H9 (cell line): ENCODE results near the gene MACC1. TPM values are rescaled to one million over a fixed set of nuclear protein-coding genes. Genes with fewer than 3 reads are reported as not detected.

Experiments
- DNase-seq: peaks from one replicate; pipeline ENCODE4 v3.0.0-alpha.2; 2017
- H2AFZ ChIP-seq: one replicate; pipeline ENCODE4 v1.6.1; 2013; ENCODE audit warnings: mild to moderate bottlenecking, low read length, control low read depth, moderate library complexity
- H2AK5ac ChIP-seq: 2 replicates; pipeline ENCODE4 v1.6.1; 2013; ENCODE audit warnings: low read length, control low read depth, mixed read lengths; ENCODE audit not compliant: insufficient read length
- H2BK120ac ChIP-seq: one replicate; pipeline ENCODE4 v1.6.1; 2013; ENCODE audit warnings: low read depth, mild to moderate bottlenecking, low read length, control low read depth, inconsistent platforms; ENCODE audit not compliant: poor library complexity, severe bottlenecking
- H2BK12ac ChIP-seq: 2 replicates; pipeline ENCODE4 v1.6.1; 2013; ENCODE audit warnings: low read length, control low read depth, mixed read lengths, low read depth; ENCODE audit not compliant: insufficient read length
- H2BK15ac ChIP-seq: 2 replicates; pipeline ENCODE4 v1.6.1; 2013; ENCODE audit warnings: low read depth, low read length, control low read depth
- H2BK20ac ChIP-seq: one replicate; pipeline ENCODE4 v1.6.1; 2013; ENCODE audit warnings: low read depth, mild to moderate bottlenecking, low read length, control low read depth, inconsistent platforms; ENCODE audit not compliant: poor library complexity, severe bottlenecking
- H2BK5ac ChIP-seq: 2 replicates; pipeline ENCODE4 v1.6.1; 2013; ENCODE audit warnings: low read length, control low read depth, mixed read lengths; ENCODE audit not compliant: insufficient read length
- H3K14ac ChIP-seq: 2 replicates; pipeline ENCODE4 v1.6.1; 2013; ENCODE audit warnings: low read length, control low read depth; ENCODE audit not compliant: insufficient read depth
- H3K18ac ChIP-seq: 2 replicates; pipeline ENCODE4 v1.6.1; 2013; ENCODE audit warnings: low read depth, mild to moderate bottlenecking, mixed read lengths, low read length, control low read depth; ENCODE audit not compliant: insufficient read length
- H3K23ac ChIP-seq: 2 replicates; pipeline ENCODE4 v1.6.1; 2013; ENCODE audit warnings: low read length, control low read depth, mixed read lengths, low read depth; ENCODE audit not compliant: insufficient read length
- H3K23me2 ChIP-seq: 2 replicates; pipeline ENCODE4 v1.6.1; 2013; ENCODE audit warnings: low read depth, mild to moderate bottlenecking, mixed read lengths, low read length, control low read depth; ENCODE audit not compliant: insufficient read length, poor library complexity, severe bottlenecking
- H3K27ac ChIP-seq: 2 replicates; pipeline ENCODE4 v1.5.1; 2013; ENCODE audit warnings: low read length, control low read depth, mixed read lengths, low read depth; ENCODE audit not compliant: insufficient read length
- H3K27me3 ChIP-seq: 2 replicates; pipeline ENCODE4 v1.6.1; 2013; ENCODE audit warnings: low read length, control low read depth, inconsistent platforms; ENCODE audit not compliant: insufficient read depth
- H3K4ac ChIP-seq: 2 replicates; pipeline ENCODE4 v1.6.1; 2013; ENCODE audit warnings: low read depth, mild to moderate bottlenecking, control low read depth, inconsistent platforms, low read length, moderate library complexity
- H3K4me1 ChIP-seq: 2 replicates; pipeline ENCODE4 v1.6.1; 2013; ENCODE audit warnings: low read length, control low read depth, inconsistent platforms; ENCODE audit not compliant: insufficient read depth
- H3K4me2 ChIP-seq: 2 replicates; pipeline ENCODE4 v1.6.1; 2013; ENCODE audit warnings: low read length, control low read depth, mixed read lengths; ENCODE audit not compliant: insufficient read length, insufficient read depth
- H3K56ac ChIP-seq: 2 replicates; pipeline ENCODE4 v1.6.1; 2013; ENCODE audit warnings: low read depth, mild to moderate bottlenecking, mixed read lengths, low read length, control low read depth; ENCODE audit not compliant: insufficient read length
- H3K79me1 ChIP-seq: 2 replicates; pipeline ENCODE4 v1.6.1; 2013; ENCODE audit warnings: low read depth, mild to moderate bottlenecking, moderate library complexity, low read length, control low read depth, inconsistent platforms; ENCODE audit not compliant: insufficient read depth, poor library complexity, severe bottlenecking
- H3K79me2 ChIP-seq: 2 replicates; pipeline ENCODE4 v1.6.1; 2013; ENCODE audit warnings: low read length, control low read depth, inconsistent platforms; ENCODE audit not compliant: insufficient read depth
- H3K9ac ChIP-seq: 2 replicates; pipeline ENCODE4 v1.6.1; 2013; ENCODE audit warnings: low read length, control low read depth, mixed read lengths; ENCODE audit not compliant: insufficient read length; ENCODE audit errors: extremely low read depth
- H3K9me3 ChIP-seq: one replicate; pipeline ENCODE4 v1.6.1; 2013; ENCODE audit warnings: low read depth, low read length, inconsistent platforms; ENCODE audit not compliant: control insufficient read depth
- H3T11ph ChIP-seq: one replicate; pipeline ENCODE4 v1.6.1; 2013; ENCODE audit warnings: mild to moderate bottlenecking, low read length, control low read depth, inconsistent platforms
- H4K20me1 ChIP-seq: one replicate; pipeline ENCODE4 v1.6.1; 2013; ENCODE audit not compliant: control insufficient read depth, insufficient read length, insufficient read depth
- H4K5ac ChIP-seq: 2 replicates; pipeline ENCODE4 v1.6.1; 2013; ENCODE audit warnings: low read depth, mild to moderate bottlenecking, mixed read lengths, low read length, control low read depth; ENCODE audit not compliant: insufficient read length
- H4K8ac ChIP-seq: replicated peaks from 2 replicates; pipeline ENCODE4 v1.6.1; 2013; ENCODE audit warnings: low read length, control low read depth, mixed read lengths, low read depth; ENCODE audit not compliant: insufficient read length
- H4K91ac ChIP-seq: 2 replicates; pipeline ENCODE4 v1.6.1; 2013; ENCODE audit warnings: low read depth, mild to moderate bottlenecking, moderate library complexity, mixed read lengths, low read length, control low read depth; ENCODE audit not compliant: insufficient read length
- H3K27ac Mint-ChIP-seq, 3 experiments: 2 replicates in 2 of 3; 3 replicates in 1 of 3; pipeline ENCODE4 v1.8.0; 2020 to 2021; ENCODE audit warnings: mixed read lengths in 3 of 3, mild to moderate bottlenecking in 1 of 3, moderate library complexity in 1 of 3
- H3K27me3 Mint-ChIP-seq: 2 replicates; pipeline ENCODE4 v1.8.0; 2021; ENCODE audit warnings: low read depth, mild to moderate bottlenecking, moderate library complexity, mixed read lengths
- H3K36me3 Mint-ChIP-seq, 3 experiments: 2 replicates in 2 of 3; 3 replicates in 1 of 3; pipeline ENCODE4 v1.8.0; 2020 to 2021; ENCODE audit warnings: low read depth in 3 of 3, mixed read lengths in 3 of 3; ENCODE audit not compliant: insufficient read depth in 1 of 3
- H3K4me1 Mint-ChIP-seq, 2 experiments: 2 replicates each; pipeline ENCODE4 v1.8.0; 2020; ENCODE audit warnings: mixed read lengths in 2 of 2
- H3K4me3 Mint-ChIP-seq, 2 experiments: 2 replicates in 1 of 2; 3 replicates in 1 of 2; pipeline ENCODE4 v1.8.0; 2020 to 2021; ENCODE audit warnings: mild to moderate bottlenecking in 2 of 2, mixed read lengths in 2 of 2, moderate library complexity in 1 of 2
- H3K9me3 Mint-ChIP-seq, 2 experiments: 2 replicates in 1 of 2; 3 replicates in 1 of 2; pipeline ENCODE4 v1.8.0; 2020; ENCODE audit warnings: mild to moderate bottlenecking in 2 of 2, mixed read lengths in 2 of 2, moderate library complexity in 1 of 2
- CTCF ChIP-seq: fragments of 200-600 bp; sonication (generic); conservative IDR thresholded peaks from 3 replicates; pipeline ENCODE4 v1.8.0; 2021; ENCODE audit warnings: antibody characterized with exemption, mild to moderate bottlenecking
- whole genome bisulfite sequencing: extraction: QIAGEN DNeasy Blood & Tissue Kit; methylation state at CpG from one replicate; pipeline ENCODE4 v1.1.7; 2013; ENCODE audit warnings: missing lambda C conversion rate, low lambda C conversion rate, mixed read lengths; ENCODE audit not compliant: insufficient read length; ENCODE audit errors: extremely low coverage; 5-methylcytosine and 5-hydroxymethylcytosine counted together
- total RNA-seq: library from RNA; stranded (reverse); gene quantifications from 2 replicates; pipeline ENCODE4 v1.2.1, GENCODE V29; 2021

Gene MACC1
- total RNA-seq, 1 experiment from 2014 or later = 11.0 TPM

GRCh38 chr7:20116869-20117268 lies 100.3 kb downstream of the MACC1 start:
- no peak overlapping the region for H3K4me3 Mint-ChIP-seq
- Histone ChIP-seq H3K14ac (no peak overlapping the region), H3K79me1 (no peaks in the 10 kb centered on the region), H3K9ac (no peak overlapping the region), H2BK5ac (no peak overlapping the region), H2AK5ac (no peak overlapping the region), H2BK15ac (no peak overlapping the region), H3K23me2 (no peaks in the 10 kb centered on the region), H4K5ac (no peak overlapping the region), H2BK12ac (no peak overlapping the region), H3K4ac (no peak overlapping the region), H4K91ac (no peak overlapping the region), H2BK120ac (no peak overlapping the region), H3K23ac (no peak overlapping the region), H3K4me1 (peaks cover 20% of the 10 kb centered on the region; the same call in 1 of the 2 replicates), H3K27ac (no peak overlapping the region), H3K18ac (no peak overlapping the region), H3K56ac (no peak overlapping the region), H4K8ac (no peak overlapping the region), H3K79me2 (peaks cover 34% of the 10 kb centered on the region), H3T11ph (no peak overlapping the region), H3K4me2 (no peak overlapping the region), H2AFZ (no peak overlapping the region), H2BK20ac (no peak overlapping the region), H3K9me3 (no peaks in the 10 kb centered on the region), H3K27me3 (no peaks in the 10 kb centered on the region), H4K20me1 (no peaks in the 10 kb centered on the region)
- no peak; the same call in 2 of the 3 replicates for TF ChIP-seq CTCF
- H3K4me1 Mint-ChIP-seq = peaks cover 36 to 84% of the 10 kb centered on the region in 2 experiments
- H3K27me3 Mint-ChIP-seq = no peaks in the 10 kb centered on the region; the same call in 1 of the 2 replicates
- H3K9me3 Mint-ChIP-seq = peaks cover 0 to 2% of the 10 kb centered on the region in 2 experiments; a peak in 1 of 5 replicates
- peak overlapping the region in 1 of 3 experiments; percentile 35; a peak in 1 of 7 replicates for H3K27ac Mint-ChIP-seq
- peaks cover 3 to 30% (median 9%) of the 10 kb centered on the region in 3 experiments; a peak in 6 of 7 replicates for H3K36me3 Mint-ChIP-seq
- DNase-seq = peak; percentile 52
- WGBS = no CpG with 5 or more reads among the region's 3 CpGs
